NOMO-1 (cell line): ENCODE measurements around the gene LRCH4.
A peak's percentile ranks its signal among the peaks of the same experiment; 100 is the strongest.

Source experiments
- DNase-seq, 2 experiments: peaks; one replicate each; lab custom pipeline; 2025; ENCODE audit not compliant: unreplicated experiment in 2 of 2; lab: John Stamatoyannopoulos, UW

Gene LRCH4

GRCh38 chr7:100582650-100583049, 3.3 kb downstream of the LRCH4 start:
- DNase-seq, result no peak

- DNase-seq, result no peak
These were observed 3.8 kb downstream of the LRCH4 start for GRCh38 chr7:100582041-100582579.

- no peak for DNase-seq
These were observed 5.3 kb downstream of the LRCH4 start for GRCh38 chr7:100580466-100581283.

GRCh38 chr7:100578246-100579183, 7.4 kb downstream of the LRCH4 start:
- no peak for DNase-seq

GRCh38 chr7:100577507-100577906, 8.4 kb downstream of the LRCH4 start:
- DNase-seq, result no peak

GRCh38 chr7:100577103-100577502, 8.8 kb downstream of the LRCH4 start:
- DNase-seq, result no peak

- no peak for DNase-seq
These were observed 9.4 kb downstream of the LRCH4 start for GRCh38 chr7:100576384-100576993.

GRCh38 chr7:100575746-100576383, 10.1 kb downstream of the LRCH4 start:
- no peak for DNase-seq

- no peak for DNase-seq
These were observed 10.7 kb downstream of the LRCH4 start for GRCh38 chr7:100575206-100575631.

GRCh38 chr7:100574362-100575205, 11.3 kb downstream of the LRCH4 start:
- DNase-seq, result no peak

- DNase-seq, result no peak
These were observed 12.1 kb downstream of the LRCH4 start, which contains the start of gene SAP25 for GRCh38 chr7:100573691-100574361. Gene SAP25, minus strand, starts transcription at chr7:100573900. Its CDS starts 158 bp downstream, at chr7:100573742.

- no peak for DNase-seq
These were observed 12.8 kb downstream of the LRCH4 start for GRCh38 chr7:100572949-100573675.

- DNase-seq, result no peak
These were observed 13.5 kb downstream of the LRCH4 start for GRCh38 chr7:100572281-100572948.

GRCh38 chr7:100571829-100572116, 14.2 kb downstream of the LRCH4 start:
- DNase-seq, result no peak

- no peak for DNase-seq
These were observed 14.7 kb downstream of the LRCH4 start for GRCh38 chr7:100570954-100571828.

- peak; percentile 46 to 63 for DNase-seq
These were observed 16.8 kb downstream of the LRCH4 start for GRCh38 chr7:100568896-100569844.
